K562 (cell line): ENCODE measurements around the gene GAS2L1. TPM values are rescaled to one million over a fixed set of nuclear protein-coding genes. Genes with fewer than 3 reads are reported as not detected.
A peak's percentile ranks its signal among the peaks of the same experiment; 100 is the strongest.

Source experiments
- CREB3L1 ChIP-seq: fragments of 450-650 bp; IDR thresholded peaks from 2 replicates; pipeline ENCODE4 v1.6.1; 2014; ENCODE audit warnings: low read depth, mild to moderate bottlenecking, moderate library complexity, borderline replicate concordance
- CREBBP ChIP-seq: IDR thresholded peaks from one replicate; pipeline ENCODE4 v1.6.1; 2012; ENCODE audit warnings: low read depth, mild to moderate bottlenecking, control low read depth, inconsistent platforms, low read length
- FOXP4 ChIP-seq: sonication (generic); formaldehyde crosslinking; IDR thresholded peaks from 2 replicates; pipeline ENCODE4 v1.8.0; 2022; ENCODE audit warnings: mild to moderate bottlenecking, missing genetic modification reagents, borderline replicate concordance
- GTF2F1 ChIP-seq: IDR thresholded peaks from 2 replicates; pipeline ENCODE4 v1.6.1; 2011; ENCODE audit warnings: low read depth, low read length, improper control_type of control experiment
- HNRNPL ChIP-seq: fragments of 200-400 bp; formaldehyde crosslinking; IDR thresholded peaks from 2 replicates; pipeline ENCODE4 v1.6.1; 2017; ENCODE audit warnings: low read depth, mild to moderate bottlenecking, low read length
- JUN ChIP-seq, 2 experiments: sonication (generic) in 1 of 2; formaldehyde crosslinking in 1 of 2; IDR thresholded peaks; 2 replicates each; pipeline versions ENCODE4 v1.6.1 to v1.8.0; 2012 to 2022; ENCODE audit warnings: borderline replicate concordance in 2 of 2, mild to moderate bottlenecking in 2 of 2, improper control_type of control experiment in 1 of 2, low read depth in 1 of 2, low read length in 1 of 2, missing genetic modification reagents in 1 of 2
- MLLT1 ChIP-seq, 2 experiments: fragments of 450-650 bp; IDR thresholded peaks; 2 replicates each; pipeline ENCODE4 v1.6.1; 2016
- MTA2 ChIP-seq: fragments of 450-650 bp; IDR thresholded peaks from 2 replicates; pipeline ENCODE4 v1.6.1; 2016; ENCODE audit warnings: low read depth
- POLR2H ChIP-seq: IDR thresholded peaks from 2 replicates; pipeline ENCODE4 v1.6.1; 2016; ENCODE audit warnings: missing genetic modification characterization, low read depth, mild to moderate bottlenecking, control low read depth, missing compliant biosample characterization, moderate library complexity
- PTTG1 ChIP-seq: fragments of 450-650 bp; IDR thresholded peaks from 2 replicates; pipeline ENCODE4 v1.6.1; 2016; ENCODE audit warnings: low read depth, mild to moderate bottlenecking, missing genetic modification characterization, missing compliant biosample characterization
- SIN3B ChIP-seq: fragments of 450-650 bp; IDR thresholded peaks from 2 replicates; pipeline ENCODE4 v1.6.1; 2017; ENCODE audit warnings: low read depth, mild to moderate bottlenecking, moderate library complexity
- UBTF ChIP-seq, 2 experiments: IDR thresholded peaks; 2 replicates each; pipeline ENCODE4 v1.6.1; 2012; ENCODE audit warnings: improper control_type of control experiment in 2 of 2, low read depth in 2 of 2, low read length in 2 of 2, borderline replicate concordance in 1 of 2
- ZHX1 ChIP-seq: fragments of 150-350 bp; conservative IDR thresholded peaks from 2 replicates; pipeline ENCODE4 v1.6.1; 2014; ENCODE audit warnings: low read length
- polyA plus RNA-seq, 8 experiments: library from polyadenylated mRNA; depleted of rRNA in 4 of 8; stranded (reverse) in 5 of 8; unstranded in 3 of 8; fragments of >200 nt; fragmentation: Nextera tagmentation in 2 of 8; fragmentation: Illumina TruSeq in 1 of 8; extraction: Ambion mirVana in 2 of 8; extraction: Trizol in 1 of 8; gene quantifications; 2 replicates each; pipeline versions ENCODE4 v1.2.1 to v1.2.3, GENCODE V29; 2011 to 2014; ENCODE audit warnings: inconsistent platforms in 1 of 8, missing spikeins in 1 of 8
- total RNA-seq, 7 experiments: library from RNA; depleted of rRNA in 6 of 7; stranded (reverse); fragments of >200 nt in 6 of 7; fragmentation: Illumina TruSeq in 2 of 7; extraction: Trizol in 2 of 7; gene quantifications; 2 replicates each; pipeline versions ENCODE4 v1.2.1 to v1.2.3, GENCODE V29; 2011 to 2021; ENCODE audit warnings: low replicate concordance in 1 of 7

Gene GAS2L1
- total and polyA plus RNA-seq, 9 of the 15 experiments (the other 6 are each of a cell fraction or from before 2014, with no cell fraction given), result 0.56 to 19.7 (median 3.2) TPM

- TF ChIP-seq ZHX1, result no peak
- TF ChIP-seq JUN (IDR thresholded peaks at IDR 0.05; ENCODE audit: borderline replicate concordance, low read depth, low read length), result no peak
- 0 out of 2 replicates have a peak, but pooled peaks have one; percentile 43 for TF ChIP-seq JUN (CRISPR knock-in tag; IDR thresholded peaks at IDR 0.05; ENCODE audit: borderline replicate concordance)
- TF ChIP-seq MTA2, result no peak
- TF ChIP-seq MLLT1 (IDR thresholded peaks at IDR 0.05), result peak in 1 of 2 experiments; percentile 41; a peak in 1 of 4 replicates
- TF ChIP-seq PTTG1, result no peak
- no peak for TF ChIP-seq HNRNPL
- no peak; the same call in 1 of the 2 replicates for TF ChIP-seq CREB3L1
- TF ChIP-seq POLR2H (tag), result peak; percentile 74
- peak in 1 of 2 experiments; percentile 54; a peak in 1 of 4 replicates for TF ChIP-seq UBTF (IDR thresholded peaks at IDR 0.05; ENCODE audit: borderline replicate concordance in 1 of 2, low read depth in 2 of 2, low read length in 2 of 2)
- no peak for TF ChIP-seq CREBBP
- TF ChIP-seq GTF2F1, result 0 out of 2 replicates have a peak, but pooled peaks have one; percentile 8
- TF ChIP-seq SIN3B, result no peak
- no peak for TF ChIP-seq FOXP4
Measured at GRCh38 chr22:29267858-29268510, 38.5 kb upstream of the GAS2L1 start, which contains the start of the genes EWSR1 and RHBDD3 (continued).
